Endothelial cell of hepatic sinusoid (primary cell): ENCODE measurements around the gene ZNF575.
"Not testable (repeated sequence)": the region's sequence is repeated elsewhere in the genome, so short reads cannot be mapped to it uniquely, and the experiment has no call there.

ENCODE experiments used
- in situ Hi-C: cut with HindIII; loops from 2 replicates; pipeline ENCODE4 v1.10.0; 2017; ENCODE audit warnings: low sequenced_read_pairs

Gene ZNF575

GRCh38 chr19:43540381-43540780 is 7.4 kb downstream of the ZNF575 start:
- in situ Hi-C loops, result no loop called here

DNA sequence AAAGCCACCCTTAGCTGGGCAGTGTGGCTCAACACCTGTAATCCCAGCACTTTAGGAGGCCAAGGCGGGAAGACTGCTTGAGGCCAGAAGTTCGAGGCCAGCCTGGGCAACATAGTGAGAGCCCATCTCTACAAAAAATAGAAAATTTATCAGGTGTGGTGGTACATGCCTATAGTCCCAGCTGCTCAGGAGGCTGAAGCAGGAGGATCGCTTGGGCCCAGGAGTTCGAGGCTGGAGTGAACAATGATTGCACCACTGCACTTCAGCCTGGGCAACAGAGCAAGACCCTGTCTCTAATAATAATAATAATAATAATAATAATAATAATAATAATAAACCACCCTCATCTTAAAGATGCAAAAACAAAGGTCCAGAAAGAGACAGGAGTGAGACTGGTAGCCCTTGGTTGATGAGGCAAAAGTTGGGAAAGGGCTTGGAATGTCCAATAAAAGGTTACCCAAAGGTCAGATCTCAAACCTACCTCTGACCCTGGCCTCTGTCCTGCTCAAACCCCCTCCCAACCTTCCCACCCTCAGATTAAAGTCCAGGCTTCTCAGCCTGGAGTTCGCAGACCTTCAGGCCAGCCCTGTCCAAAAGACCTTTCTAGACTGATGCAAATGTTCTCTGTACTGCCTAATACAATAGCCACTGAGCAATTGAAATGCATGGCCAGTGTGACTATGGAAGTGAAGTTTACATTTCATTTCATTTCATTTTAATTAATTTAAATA is 9.1 kb downstream of the ZNF575 start:
- in situ Hi-C loops, result no loop called here

DNA sequence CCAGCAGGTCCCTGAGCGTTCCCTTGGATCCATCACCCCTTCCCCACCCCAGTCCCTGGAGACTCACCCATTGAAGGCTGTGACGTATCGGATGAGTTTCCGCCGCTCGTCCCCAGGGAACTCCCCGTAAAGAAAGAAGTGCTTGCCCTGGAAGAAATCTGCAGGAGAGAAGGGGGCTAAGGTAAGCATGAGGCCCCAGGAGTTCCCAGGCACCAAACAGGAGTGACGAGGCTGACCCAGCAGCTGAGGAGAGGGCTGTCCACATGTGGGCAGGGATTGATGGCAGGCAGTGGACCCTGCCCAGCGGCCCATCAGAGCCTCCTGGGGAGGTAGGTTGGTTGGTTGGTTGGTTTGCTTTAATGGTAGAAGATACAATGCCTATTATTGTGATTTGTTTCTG is 11.1 kb downstream of the ZNF575 start:
- in situ Hi-C loops, result no loop called here

DNA sequence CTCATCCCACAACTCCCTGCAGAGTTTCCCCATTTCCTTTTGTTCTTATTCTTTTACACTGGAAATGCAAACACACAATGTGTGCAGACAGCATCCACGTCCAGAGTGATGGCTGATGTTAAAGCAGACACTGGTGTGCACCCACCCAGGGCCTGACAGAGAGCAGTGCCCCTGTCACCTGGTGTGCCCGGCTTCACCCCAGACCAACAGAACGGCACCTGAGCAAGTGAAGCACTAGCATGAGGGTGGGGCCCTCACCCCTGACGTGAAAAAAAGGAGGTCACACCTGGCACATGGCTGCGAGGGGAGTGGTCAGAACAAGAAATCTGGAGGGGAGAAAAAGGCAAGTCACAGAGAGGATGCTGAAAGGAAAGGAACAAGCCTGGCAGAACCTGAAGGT is 12.3 kb downstream of the ZNF575 start:
- in situ Hi-C loops, result no loop called here

DNA sequence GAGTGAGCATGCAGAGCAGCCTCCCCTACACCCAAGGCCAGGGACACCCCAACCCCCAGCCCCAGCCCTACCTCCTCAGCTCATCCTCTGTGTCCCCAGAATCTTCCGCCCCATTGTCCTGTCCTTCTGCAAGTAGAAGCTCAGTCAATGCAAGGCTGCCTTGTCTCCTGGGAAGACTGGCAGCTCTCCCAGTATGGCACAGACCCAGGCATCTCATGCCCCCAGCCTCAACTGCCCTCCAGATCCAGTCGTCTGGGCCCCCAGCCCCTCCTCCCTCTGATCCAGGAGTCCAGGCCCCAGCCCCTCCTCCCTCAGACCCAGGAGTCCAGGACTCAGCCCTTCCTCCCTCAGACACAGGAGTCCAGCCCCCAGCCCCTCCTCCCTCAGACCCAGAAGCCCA is 13.0 kb downstream of the ZNF575 start:
- in situ Hi-C loops, result no loop called here

GRCh38 chr19:43546581-43546980 is 13.6 kb downstream of the ZNF575 start:
- in situ Hi-C loops, result no loop called here

DNA sequence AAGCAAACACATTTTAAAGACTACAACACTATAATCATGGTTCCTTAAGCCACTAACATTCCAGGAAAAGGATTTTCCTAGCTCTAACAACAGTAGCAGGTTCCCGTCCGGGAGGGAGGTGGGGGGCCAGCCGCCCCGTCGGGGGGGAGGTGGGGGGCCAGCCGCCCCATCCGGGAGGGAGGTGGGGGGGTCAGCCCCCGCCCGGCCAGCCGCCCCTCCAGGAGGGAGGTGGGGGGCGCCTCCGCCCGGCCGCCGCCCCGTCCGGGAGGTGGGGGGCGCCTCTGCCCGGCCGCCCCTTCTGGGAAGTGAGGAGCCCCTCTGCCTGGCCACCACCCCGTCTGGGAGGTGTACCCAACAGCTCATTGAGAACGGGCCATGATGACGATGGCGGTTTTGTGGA is 14.9 kb downstream of the ZNF575 start:
- in situ Hi-C loops, result not testable (repeated sequence)

DNA sequence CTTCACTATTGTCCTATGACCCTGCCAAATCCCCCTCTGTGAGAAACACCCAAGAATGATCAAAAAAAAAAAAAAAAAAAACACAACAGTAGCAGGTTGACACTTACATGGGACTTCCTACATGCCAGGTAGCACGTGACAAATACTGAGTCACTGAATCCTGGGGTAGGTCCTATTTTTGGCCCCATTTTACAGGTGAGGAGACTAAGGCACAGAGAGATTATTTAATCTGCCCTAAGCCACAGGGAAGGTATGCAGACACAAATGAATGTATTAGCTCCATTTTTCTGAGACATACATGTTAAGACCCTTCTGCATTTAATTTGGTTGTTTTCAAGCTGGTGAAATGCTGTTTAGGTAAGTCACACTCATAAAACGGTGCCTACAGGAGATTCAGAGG is 15.7 kb downstream of the ZNF575 start:
- in situ Hi-C loops, result no loop called here

- in situ Hi-C loops, result loop anchor here (10.0 kb wide), 1 partner anchor 173 kb away; no protein-coding TSS in a partner anchor
These were observed 18.6 kb downstream of the ZNF575 start for GRCh38 chr19:43551399-43552197.

DNA sequence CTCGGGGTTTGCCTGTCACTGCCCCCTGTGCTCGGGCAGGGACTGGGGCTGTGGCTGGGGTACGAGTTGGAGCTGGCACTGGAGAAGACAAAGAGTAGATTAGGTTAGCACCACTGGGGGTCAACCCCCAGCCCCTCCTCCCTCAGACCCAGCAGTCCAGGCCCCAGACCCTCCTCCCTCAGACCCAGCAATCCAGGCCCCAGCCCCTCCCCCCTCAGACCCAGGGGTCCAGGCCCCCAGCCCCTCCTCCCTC is 19.1 kb downstream of the ZNF575 start:
- in situ Hi-C loops, result loop anchor here (10.0 kb wide), 1 partner anchor 173 kb away; no protein-coding TSS in a partner anchor

DNA sequence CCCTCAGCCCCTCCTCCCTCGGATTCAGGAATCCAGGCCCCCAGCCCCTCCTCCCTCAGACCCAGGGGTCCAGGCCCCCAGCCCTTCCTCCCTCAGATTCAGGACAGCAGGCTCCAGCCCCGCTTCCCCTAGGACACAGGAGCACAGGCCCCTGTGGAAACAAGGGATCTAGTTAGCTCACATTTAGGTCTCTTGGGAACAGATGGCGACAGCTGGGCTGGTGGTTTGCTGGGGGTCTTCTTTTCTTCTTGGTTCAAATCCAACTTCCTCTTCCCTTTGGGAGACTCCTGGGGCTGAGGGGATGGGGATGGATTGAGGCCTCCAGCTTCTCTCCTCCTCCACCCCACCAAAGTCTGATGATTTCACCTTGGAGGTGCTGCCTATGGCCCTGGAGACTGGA is 19.6 kb downstream of the ZNF575 start:
- in situ Hi-C loops, result loop anchor here (10.0 kb wide), 1 partner anchor 172 kb away; no protein-coding TSS in a partner anchor

- in situ Hi-C loops, result loop anchor here (10.0 kb wide), 1 partner anchor 171 kb away; no protein-coding TSS in a partner anchor
These were observed 20.7 kb downstream of the ZNF575 start for GRCh38 chr19:43553656-43554055.

DNA sequence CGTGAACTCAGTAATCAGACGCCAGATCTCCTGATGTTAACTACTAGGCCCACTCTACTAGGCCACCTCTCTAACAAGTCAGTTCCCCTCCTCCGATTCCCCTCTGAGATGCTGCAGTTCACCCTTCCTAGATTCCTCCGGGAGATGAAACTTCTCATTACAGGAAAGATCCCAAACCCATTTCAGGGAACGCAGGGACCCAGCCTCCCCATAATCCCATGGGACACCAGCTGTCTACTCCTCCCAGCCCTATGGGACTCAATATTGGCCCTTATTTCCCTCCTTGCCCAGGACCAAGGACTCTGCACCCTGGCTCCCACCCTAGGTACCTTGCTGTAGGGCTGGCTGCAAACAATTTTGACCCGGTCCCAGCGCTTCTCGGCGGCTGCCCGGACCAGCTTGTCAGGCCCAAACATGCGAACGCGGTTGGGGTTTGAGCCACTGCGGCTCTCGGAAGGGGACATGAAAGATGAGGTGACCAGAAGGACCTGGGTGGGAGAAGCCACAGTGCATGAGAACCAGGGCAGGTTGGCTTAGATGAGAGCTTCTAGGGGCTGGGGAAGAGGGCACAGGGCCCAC is 21.4 kb downstream of the ZNF575 start:
- in situ Hi-C loops, result loop anchor here (10.0 kb wide), 1 partner anchor 170 kb away; no protein-coding TSS in a partner anchor

GRCh38 chr19:43555185-43555770 is 22.3 kb downstream of the ZNF575 start:
- in situ Hi-C loops, result loop anchor here (10.0 kb wide), 1 partner anchor 170 kb away; no protein-coding TSS in a partner anchor

DNA sequence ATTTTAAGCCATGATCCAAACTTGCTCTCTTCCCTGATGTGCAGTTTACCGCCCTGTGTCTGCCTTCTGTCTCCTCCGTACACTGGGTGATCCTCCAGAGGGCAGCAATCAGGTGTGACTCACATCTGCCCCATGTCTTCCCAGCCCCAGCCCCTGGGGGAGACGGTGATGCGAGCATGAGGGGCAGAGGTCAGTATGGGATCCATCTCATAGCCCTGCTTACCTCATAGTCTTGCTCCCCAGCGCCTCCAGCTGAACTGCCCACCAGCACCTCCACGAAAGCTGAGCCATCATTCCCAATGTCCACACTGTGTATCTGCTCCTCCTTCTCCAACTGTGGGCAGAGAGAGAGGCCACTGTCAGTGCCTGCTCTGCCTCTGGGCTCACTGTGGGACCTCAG is 27.7 kb downstream of the ZNF575 start:
- in situ Hi-C loops, result no loop called here

- in situ Hi-C loops, result no loop called here
These were observed 28.4 kb downstream of the ZNF575 start for GRCh38 chr19:43561139-43561970.

DNA sequence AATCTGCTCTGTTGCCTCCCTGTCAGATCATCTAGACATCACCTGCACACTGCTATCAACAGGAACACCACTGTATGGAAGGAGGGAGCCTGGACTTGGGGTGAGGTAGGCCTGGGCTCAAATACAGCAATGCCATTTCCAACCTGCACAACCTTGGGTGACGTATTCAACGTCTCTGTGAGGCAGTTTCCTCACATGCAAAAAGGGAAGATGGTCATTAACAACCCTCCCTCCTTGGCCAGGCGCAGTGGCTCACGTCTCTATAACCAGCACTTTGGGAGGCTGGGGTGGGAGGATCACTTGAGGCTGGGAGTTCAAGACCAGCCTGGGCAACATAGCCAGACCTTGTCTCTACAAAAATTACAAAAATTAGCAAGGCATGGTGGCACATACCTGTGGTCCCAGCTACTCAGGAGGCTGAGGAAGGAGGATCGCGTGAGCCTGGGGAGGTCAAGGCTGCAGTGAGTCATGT is 29.3 kb downstream of the ZNF575 start:
- in situ Hi-C loops, result no loop called here

DNA sequence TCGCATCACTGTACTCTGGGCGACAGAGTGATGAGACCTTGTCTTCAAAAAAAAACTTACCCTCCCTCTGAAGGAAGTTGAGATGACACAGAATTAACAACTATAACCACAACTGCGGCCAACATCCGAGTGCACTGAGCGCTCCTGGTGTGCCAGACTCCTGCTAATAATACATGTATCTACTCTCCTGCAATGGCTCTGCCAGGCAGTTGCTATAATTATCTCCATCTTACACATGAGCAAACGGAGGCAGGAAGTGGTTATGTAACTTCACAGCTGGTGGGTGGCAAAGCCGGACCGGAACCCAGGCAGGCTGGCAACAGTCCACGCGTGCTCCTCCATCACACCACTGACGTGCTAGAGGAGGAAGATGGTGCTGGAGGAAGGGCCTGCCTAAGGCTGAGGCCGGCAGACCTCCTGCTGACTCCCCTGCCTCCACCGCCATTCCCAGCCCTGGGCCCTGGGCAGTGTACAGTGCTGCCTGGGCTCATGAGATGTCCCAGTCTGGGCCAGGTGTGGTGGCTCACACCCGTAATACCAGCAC is 29.8 kb downstream of the ZNF575 start:
- in situ Hi-C loops, result no loop called here

DNA sequence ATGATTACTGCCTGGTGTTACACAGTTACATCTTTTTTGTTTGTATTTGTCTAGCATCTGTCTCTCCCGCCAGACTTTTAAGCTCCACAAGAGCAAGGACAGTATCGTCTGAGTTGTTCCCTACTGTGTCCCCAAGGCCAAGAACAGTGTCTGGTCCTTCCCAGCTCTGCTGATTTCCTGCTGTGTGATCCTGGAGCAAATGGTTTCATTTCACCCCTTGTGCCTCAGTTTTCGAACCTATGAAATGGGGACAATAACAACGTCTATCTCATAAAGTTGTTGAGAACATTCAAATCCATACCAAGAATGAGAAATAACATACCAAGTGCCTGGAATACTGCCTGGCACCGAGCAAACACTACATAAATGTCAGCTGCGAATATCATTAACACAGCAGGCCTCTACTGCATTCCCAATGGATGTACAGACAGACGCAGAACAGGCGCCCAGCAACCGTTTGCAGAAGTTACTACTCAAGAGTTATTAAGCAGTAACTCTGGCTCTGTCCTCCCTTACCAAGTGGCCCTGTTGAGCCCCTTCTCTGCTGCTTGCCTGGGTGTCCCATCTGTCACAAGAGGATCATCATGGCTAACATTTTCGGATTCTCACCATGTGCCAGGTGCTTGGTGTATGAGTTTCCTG is 30.9 kb downstream of the ZNF575 start:
- in situ Hi-C loops, result no loop called here

DNA sequence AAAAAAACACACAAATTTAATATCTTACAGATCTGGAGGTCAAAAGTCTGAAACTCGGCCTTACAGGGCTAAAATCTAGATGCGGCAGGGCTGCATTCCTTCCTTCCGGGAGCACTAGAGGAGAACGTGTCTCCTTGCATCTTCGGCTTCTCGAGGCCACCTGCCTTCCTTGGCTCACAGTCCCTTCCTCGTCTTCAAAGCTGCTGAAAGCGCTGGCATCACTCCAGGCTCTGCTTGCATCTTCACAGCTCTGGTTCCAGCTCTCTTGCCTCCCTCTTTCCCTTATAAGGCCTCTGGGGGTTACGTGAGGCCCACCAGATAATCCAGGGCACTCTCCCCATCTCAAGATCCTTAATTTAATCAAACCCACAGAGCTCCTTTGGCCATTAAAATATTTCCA is 31.8 kb downstream of the ZNF575 start:
- in situ Hi-C loops, result no loop called here
